CD4-positive, alpha-beta T cell treated with Interleukin-2 at 100 ng/mL for 4 hours (primary cell): ENCODE measurements around the gene ADIG.

Source experiments
- DNase-seq: peaks from one replicate; pipeline ENCODE4 v3.0.0-alpha.2; 2020; ENCODE audit warnings: low spot score

Gene ADIG

DNA sequence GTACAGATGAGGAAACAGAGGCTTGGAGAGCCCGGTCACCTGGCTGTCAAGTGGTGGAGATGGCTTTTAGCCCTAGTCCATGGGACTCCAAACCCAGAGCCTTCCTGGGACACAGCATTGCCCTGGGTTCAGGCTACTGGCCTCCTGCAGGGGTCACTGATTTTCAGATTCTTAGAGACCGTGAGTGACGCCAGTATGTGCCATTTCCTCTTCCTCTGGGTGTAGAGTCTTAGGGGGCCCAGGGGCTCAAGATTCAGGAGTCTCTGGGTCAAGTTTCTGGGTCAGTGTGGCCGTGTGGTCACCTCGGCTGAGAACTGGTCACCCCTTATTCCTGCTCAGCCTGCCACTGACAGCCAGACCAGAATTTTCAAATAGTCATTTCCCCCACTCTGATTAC lies 21.2 kb downstream of the ADIG start:
- DNase-seq, result no peak

- no peak for DNase-seq
Measured at GRCh38 chr20:38603286-38603685, 22.3 kb downstream of the ADIG start.

DNA sequence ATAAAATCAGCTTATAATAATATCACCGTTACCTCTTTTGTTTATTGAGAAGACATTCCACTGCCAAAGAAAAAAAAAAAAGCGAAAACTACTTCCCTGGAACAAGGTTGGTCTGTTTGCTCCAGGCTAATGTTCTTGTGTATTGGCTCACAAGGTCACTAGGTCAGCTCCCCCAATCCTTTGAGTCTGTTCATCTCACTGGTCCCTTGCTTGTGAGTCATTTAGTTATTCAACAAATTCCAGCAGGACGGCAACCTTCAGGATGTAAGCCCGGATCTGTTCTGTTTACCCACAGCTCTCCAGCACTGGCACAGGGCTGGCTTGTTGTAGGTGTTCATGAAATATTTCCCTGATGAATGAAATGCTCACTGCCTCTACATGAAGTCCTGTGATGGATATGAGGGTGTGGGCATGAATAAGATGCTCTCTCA lies 23.9 kb downstream of the ADIG start:
- no peak for DNase-seq

GRCh38 chr20:38607351-38607750 lies 26.4 kb downstream of the ADIG start:
- no peak for DNase-seq

DNA sequence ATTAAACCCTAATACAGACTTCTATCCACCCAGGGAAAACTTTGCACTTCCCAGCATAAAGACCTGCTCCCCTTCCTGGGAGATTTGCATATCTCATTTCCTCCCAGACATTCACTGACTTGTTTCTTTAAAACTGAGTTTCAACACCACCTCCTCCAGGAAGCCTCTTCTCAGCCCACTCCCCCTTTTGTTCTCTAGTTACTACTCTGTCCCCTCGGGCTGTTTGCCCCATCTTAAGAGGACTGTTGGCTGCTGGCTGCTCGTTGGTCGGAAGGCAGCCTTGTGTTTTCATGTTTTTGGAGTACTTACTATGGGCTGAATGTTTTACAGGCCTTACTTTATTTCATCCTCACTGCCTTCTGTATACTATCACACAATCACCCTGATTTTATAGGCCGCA lies 27.2 kb downstream of the ADIG start:
- no peak for DNase-seq

DNA sequence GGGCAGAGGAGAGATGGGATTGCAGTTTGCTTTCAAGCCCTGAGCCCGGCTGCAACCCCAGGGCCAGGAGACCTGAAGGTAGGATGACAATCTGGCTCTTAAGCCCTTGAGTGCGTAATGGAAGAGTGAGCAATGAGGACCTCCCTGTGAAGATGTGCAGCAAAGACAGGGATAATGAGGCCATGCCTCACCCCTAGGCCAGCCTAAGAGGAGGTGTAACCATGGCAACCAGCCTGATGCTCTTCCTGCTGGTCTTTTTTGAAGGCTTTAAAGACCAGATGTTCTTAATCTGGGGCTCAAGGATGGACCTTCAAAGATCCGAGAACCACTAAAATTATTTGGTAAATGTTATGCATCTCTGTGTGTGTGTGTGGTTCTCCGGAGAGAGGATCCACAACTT lies 28.8 kb downstream of the ADIG start:
- no peak for DNase-seq

DNA sequence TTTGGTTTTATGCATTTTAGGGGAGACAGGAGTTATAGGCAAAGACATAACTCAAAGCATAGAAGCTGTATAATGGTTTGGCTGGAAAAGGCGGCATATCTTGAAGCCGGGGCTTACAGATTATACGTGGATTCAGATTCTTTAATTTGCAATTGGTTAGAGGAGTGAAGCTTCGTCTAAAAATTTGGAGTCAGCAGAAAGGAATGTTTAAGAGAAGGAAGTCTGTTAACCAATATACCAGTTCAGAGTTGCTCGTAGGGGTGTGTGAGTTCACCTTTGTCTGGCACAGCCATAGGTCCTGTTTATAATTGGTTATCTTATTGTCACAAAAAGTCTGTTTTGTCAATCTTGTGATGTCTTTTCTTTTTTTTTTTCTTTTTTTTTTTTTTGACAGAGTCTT lies 29.5 kb downstream of the ADIG start:
- DNase-seq, result no peak

GRCh38 chr20:38612751-38613515 lies 31.9 kb downstream of the ADIG start:
- DNase-seq, result no peak

DNA sequence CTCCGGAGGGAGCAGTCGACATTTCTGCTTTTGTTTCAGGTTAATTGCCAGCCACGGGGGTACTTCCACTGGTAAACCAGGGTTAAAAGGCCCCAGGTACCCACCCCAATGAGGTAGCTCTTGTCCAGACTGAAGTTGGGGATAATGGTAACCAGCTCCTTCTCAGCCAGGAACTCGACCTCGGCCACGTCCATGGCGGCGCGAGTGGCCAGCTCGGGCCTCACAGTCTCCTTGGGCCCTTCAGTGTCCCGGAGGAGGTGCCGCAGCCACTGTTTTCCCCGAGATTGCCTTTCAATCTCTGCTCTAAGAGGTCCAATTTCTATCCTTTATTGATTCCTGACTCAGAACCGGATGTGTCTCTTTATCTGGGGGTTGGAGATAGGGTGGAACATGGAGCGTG lies 34.3 kb downstream of the ADIG start:
- no peak for DNase-seq

DNA sequence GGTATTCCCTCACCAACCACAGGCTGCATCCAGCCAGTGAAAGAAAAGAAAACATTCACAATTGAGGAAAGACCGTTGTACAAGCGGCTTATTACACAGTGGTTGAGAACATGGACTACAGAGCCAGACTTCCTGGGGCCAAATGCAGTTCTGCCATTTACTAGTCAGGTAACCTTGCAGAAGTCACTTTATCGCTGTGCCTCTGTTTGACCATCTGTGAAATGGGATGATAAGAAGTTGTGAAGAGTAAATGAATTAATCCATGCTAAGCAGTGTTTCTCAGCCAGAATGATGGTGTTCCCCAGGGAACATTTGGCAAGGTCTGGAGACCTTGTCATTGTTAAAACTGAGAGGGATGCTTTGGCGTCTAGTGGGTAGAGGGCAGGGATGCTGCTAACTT lies 35.5 kb downstream of the ADIG start:
- DNase-seq, result no peak

- DNase-seq, result no peak
Measured at GRCh38 chr20:38617011-38617829, 36.2 kb downstream of the ADIG start.

- DNase-seq, result no peak
Measured at GRCh38 chr20:38617830-38618196, 36.8 kb downstream of the ADIG start.

GRCh38 chr20:38620441-38620840 lies 39.4 kb downstream of the ADIG start:
- no peak for DNase-seq

GRCh38 chr20:38623061-38623460 lies 42.1 kb downstream of the ADIG start:
- DNase-seq, result no peak

DNA sequence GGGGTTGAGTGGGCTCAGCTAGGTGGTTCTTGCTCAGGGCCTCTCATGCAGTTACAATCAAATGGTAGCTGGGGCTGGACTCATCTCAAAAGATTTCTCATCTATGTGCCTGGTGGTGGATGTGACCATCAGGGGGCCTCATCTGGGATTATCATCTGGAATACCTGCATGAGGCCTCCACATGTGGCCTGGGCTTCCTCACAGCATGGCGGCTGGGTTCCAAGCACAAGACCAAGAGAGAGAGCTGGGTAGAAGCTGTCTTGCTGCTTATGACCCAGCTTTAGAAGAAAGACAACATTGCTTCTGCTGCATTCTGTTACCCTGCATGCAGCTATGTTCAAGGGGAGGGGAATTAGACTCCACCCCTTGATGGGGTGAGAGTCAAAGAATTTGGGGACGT lies 43.1 kb downstream of the ADIG start:
- no peak for DNase-seq

- DNase-seq, result no peak
Measured at GRCh38 chr20:38625896-38626295, 44.9 kb downstream of the ADIG start.

DNA sequence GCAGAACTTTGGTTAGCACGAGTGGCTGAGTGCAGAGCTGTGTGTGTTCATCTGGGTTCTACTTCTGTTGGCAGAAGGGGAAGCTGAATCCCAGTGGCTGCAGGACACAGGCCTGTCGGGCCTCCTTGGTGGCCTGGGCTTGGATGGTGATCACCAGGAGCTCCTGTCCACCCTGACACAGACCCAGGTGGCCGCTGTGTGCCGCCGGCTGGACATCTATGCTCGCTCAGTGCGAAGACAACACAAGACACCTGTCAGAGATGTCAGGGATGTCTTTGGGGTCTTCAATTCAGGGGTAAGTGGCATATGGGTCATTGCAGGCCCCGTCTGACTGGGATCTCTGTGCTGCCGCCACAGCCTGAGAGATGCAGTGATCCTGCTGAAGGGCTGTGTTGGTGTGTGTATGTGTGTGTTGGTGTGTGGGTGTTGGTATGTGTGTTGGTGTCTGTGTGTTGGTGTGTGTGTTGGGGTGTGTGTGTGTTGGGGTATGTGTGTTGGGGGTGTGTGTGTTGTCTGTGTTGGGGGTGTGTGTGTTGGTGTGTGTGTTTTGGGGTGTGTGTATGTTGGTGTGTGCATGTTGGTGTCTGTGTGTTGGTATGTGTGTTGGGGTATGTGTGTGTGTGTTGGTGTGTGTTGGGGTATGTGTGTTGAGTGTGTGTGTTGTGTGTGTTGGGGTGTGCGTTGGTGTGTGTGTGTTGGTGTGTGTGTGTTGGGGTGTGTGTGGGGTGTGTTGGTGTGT lies 46.1 kb downstream of the ADIG start:
- DNase-seq, result no peak

GRCh38 chr20:38628580-38629470 lies 47.8 kb downstream of the ADIG start:
- no peak for DNase-seq

GRCh38 chr20:38629979-38630378 lies 49.0 kb downstream of the ADIG start:
- no peak for DNase-seq

DNA sequence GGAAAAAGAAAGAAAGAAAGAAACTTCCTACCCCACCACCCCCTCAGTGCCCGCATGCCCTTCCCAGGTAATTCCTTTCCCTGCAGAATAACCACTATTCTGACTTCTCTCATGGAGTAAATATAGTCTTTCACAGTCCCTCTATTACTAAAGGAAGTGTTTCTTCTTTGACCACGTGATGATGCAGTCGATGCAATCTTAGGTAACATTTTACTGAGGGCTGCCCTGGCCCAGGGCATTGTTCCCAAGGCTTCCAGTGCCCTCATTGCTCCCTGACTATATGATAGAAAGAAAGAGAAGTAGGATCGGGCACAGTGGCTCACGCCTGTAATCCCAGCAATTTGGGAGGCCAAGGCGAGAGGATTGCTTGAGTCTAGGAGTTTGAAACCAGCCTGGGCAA lies 49.7 kb downstream of the ADIG start:
- no peak for DNase-seq

DNA sequence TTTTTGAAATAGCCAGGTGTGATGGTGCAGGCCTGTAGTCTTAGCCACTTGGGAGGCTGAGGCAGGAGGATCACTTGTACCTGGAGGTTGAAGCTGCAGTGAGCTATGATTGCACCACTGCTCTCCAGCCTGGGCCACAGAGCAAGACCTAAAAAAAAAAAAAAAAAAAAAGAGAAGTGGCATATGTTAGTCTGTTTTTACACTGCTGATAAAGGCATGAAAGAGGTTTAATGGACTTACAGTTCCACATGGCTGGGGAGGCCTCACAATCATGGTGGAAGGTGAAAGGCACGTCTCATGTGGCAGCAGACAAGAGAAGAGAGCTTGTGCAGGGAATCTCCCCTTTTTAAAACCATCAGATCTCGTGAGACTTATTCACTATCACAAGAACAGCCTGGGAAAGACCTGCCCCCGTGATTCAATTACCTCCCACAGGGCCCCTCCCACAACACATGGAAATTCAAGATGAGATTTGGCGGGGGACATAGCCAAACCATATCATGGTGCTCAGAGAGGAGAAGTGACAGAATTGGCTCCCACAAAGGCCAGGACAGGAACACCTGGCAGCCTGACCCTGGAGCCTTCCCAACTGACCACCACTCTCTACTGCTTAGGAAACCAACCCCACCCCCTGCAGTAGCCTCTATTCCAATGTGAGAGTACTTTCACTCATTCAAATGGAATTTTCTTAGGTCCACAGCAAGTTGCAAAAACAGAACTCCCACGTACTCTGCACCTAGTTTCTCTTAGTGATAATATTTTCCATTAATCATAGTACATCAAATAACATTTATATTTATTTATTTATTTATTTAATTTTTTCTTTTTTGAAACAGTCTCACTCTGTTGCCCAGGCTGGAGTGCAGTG lies 50.4 kb downstream of the ADIG start:
- no peak for DNase-seq
